Stimulated activated CD4-positive, alpha-beta T cell treated with anti-CD3 and anti-CD28 coated beads, Interleukin-1b, Interleukin-23, amount 100 ng/mL, for 48 hours (primary cell): ENCODE measurements around the gene DNAJB6.

ENCODE experiments used
- DNase-seq: peaks from one replicate; pipeline ENCODE4 v3.0.0-alpha.2; 2020

The DNAJB6 gene

GRCh38 chr7:157336383-157337315 is at the start of gene DNAJB6:
Gene DNAJB6 (plus strand): TSS chr7:157337004. CDS start chr7:157358573, 21,569 bp downstream.
- DNase-seq = peak; percentile 93

- no peak for DNase-seq
Measured at GRCh38 chr7:157291404-157292080, 45.3 kb upstream of the DNAJB6 start.

- DNase-seq = no peak
Measured at GRCh38 chr7:157292258-157292657, 44.5 kb upstream of the DNAJB6 start.

GRCh38 chr7:157292770-157293412 is 43.9 kb upstream of the DNAJB6 start:
- DNase-seq = no peak

- DNase-seq = no peak
Measured at GRCh38 chr7:157293413-157293788, 43.4 kb upstream of the DNAJB6 start.

GRCh38 chr7:157294773-157295172 is 42.0 kb upstream of the DNAJB6 start:
- no peak for DNase-seq

- no peak for DNase-seq
Measured at GRCh38 chr7:157295338-157295737, 41.5 kb upstream of the DNAJB6 start.

GRCh38 chr7:157297185-157297584 is 39.6 kb upstream of the DNAJB6 start:
- DNase-seq = no peak

GRCh38 chr7:157299317-157299612 is 37.5 kb upstream of the DNAJB6 start:
- no peak for DNase-seq

GRCh38 chr7:157299613-157300368 is 37.0 kb upstream of the DNAJB6 start:
- no peak for DNase-seq

GRCh38 chr7:157300369-157300825 is 36.4 kb upstream of the DNAJB6 start:
- no peak for DNase-seq

- no peak for DNase-seq
Measured at GRCh38 chr7:157301610-157302120, 35.1 kb upstream of the DNAJB6 start.

- DNase-seq = no peak
Measured at GRCh38 chr7:157306846-157307838, 29.7 kb upstream of the DNAJB6 start.

- DNase-seq = no peak
Measured at GRCh38 chr7:157309988-157310668, 26.7 kb upstream of the DNAJB6 start.

- no peak for DNase-seq
Measured at GRCh38 chr7:157310676-157311185, 26.1 kb upstream of the DNAJB6 start.

GRCh38 chr7:157312941-157313340 is 23.9 kb upstream of the DNAJB6 start:
- no peak for DNase-seq

GRCh38 chr7:157313645-157314044 is 23.2 kb upstream of the DNAJB6 start:
- DNase-seq = no peak

GRCh38 chr7:157318015-157318706 is 18.6 kb upstream of the DNAJB6 start:
- peak; percentile 60 for DNase-seq

- DNase-seq = no peak
Measured at GRCh38 chr7:157320608-157320980, 16.2 kb upstream of the DNAJB6 start.

- DNase-seq = no peak
Measured at GRCh38 chr7:157323401-157323800, 13.4 kb upstream of the DNAJB6 start.
